ENCODE measurements around the gene DOP1B. TPM values are rescaled to one million over a fixed set of nuclear protein-coding genes. Genes with fewer than 3 reads are reported as not detected.

DOP1B gene
- total RNA-seq, 1 donor from 2014 or later, result 23.1 TPM

DNA sequence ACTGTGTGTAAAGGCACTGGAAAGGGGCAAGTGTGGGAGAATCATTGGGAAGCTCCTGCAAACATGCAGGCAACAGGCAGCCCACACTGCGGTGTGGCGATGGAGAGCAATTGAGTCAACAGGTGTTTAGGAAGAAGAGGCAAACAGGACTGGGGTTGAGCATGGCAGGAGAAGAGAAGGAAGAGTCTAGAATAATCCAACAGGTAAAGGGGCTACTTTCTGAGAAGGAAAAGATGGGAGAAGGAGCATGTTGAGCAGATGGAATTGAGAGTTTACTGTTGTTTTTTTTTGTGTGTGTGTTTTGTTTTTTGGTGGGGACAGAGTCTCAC is 4.2 kb downstream of the DOP1B start:
- Mint-ChIP-seq H3K27me3 (ENCODE audit: low read depth) (no peaks in the 10 kb centered on the region), H3K36me3 (ENCODE audit: low read depth) (peaks cover 7% of the 10 kb centered on the region), H3K4me1 (ENCODE audit: low read depth) (peaks cover 21% of the 10 kb centered on the region), H3K9me3 (ENCODE audit: low read depth) (no peaks in the 10 kb centered on the region), H3K4me3 (ENCODE audit: unreplicated experiment) (no peak overlapping the region), H3K27ac (ENCODE audit: unreplicated experiment) (no peak overlapping the region)
- TF ChIP-seq, protein P1, sequence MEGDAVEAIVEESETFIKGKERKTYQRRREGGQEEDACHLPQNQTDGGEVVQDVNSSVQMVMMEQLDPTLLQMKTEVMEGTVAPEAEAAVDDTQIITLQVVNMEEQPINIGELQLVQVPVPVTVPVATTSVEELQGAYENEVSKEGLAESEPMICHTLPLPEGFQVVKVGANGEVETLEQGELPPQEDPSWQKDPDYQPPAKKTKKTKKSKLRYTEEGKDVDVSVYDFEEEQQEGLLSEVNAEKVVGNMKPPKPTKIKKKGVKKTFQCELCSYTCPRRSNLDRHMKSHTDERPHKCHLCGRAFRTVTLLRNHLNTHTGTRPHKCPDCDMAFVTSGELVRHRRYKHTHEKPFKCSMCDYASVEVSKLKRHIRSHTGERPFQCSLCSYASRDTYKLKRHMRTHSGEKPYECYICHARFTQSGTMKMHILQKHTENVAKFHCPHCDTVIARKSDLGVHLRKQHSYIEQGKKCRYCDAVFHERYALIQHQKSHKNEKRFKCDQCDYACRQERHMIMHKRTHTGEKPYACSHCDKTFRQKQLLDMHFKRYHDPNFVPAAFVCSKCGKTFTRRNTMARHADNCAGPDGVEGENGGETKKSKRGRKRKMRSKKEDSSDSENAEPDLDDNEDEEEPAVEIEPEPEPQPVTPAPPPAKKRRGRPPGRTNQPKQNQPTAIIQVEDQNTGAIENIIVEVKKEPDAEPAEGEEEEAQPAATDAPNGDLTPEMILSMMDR (IDR thresholded peaks at IDR 0.05), result no peak
- no peak for DNase-seq (ENCODE audit: low spot score)

DNA sequence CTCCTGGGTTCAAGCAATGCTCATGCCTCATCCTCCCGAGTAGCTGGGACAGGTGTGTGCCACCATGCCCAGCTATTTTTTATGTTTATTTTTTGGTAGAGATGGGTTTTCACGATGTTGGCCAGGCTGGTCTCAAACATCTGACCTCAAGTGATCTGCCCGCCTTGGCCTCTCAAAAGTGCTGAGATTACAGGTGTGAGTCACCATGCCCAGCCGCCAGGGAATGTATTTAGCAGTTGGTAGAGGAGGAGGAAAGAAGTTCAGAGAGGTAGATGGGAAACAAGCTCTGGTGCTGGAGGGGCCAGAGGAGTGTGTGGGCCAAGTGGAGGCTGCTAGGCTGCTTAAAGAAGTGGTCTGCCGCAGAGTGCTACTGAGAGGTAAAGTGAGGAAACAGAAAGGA is 6.0 kb downstream of the DOP1B start:
- H3K27ac Mint-ChIP-seq (ENCODE audit: unreplicated experiment), result peak overlapping the region; percentile 13
- TF ChIP-seq, protein P1 (IDR thresholded peaks at IDR 0.05), result no peak
- no peak overlapping the region for H3K4me3 Mint-ChIP-seq (ENCODE audit: unreplicated experiment)
- peaks cover 7% of the 10 kb centered on the region for H3K36me3 Mint-ChIP-seq (ENCODE audit: low read depth)
- peaks cover 18% of the 10 kb centered on the region for H3K4me1 Mint-ChIP-seq (ENCODE audit: low read depth)
- DNase-seq (ENCODE audit: low spot score), result no peak
- no peaks in the 10 kb centered on the region for H3K27me3 Mint-ChIP-seq (ENCODE audit: low read depth)
- no peaks in the 10 kb centered on the region for H3K9me3 Mint-ChIP-seq (ENCODE audit: low read depth)

DNA sequence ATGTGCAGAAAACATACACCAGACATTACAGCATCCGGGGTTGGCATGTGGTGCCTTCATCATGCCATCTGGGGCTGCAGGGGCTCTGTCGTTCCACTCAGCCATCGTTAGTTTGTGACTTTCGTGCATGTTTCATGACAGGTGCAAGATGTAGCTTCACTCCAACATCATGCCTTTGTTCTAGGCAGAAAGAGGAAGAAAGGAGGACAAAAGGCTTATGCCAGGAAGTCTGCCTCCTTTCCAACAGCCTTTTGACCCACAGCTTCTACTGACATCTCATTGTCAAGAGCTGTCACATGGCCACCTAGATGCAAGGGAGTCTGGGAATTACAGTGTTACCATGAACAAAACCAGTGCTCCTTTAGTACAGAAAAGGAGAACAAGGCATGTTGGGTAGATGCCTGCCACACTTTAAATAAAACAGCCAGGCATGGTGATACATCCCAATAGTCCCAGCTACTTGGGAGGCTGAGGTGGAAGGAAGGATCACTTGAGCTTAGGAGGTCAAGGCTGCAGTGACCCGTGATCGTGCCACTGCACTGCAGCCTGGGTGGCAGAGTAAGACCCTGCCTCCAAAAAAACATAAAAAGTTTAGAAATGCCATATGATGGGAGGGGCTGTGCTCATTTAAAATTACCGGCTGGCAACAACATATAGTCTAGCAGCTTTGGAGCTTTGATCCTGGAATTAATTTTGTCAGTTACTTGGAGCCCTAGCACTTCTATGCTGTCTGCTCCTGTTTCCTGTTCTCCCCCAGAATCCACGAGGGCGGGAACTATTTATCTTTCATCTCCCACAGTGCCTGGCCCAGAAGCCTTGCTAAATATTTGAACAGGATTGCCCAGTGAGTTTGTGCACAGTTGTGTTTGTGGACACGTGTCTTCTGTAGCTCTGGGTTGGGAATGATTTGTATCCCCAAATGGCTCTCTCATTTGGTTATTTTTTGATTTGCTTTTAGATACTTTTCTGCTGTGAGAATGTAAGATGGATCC is 7.4 kb downstream of the DOP1B start:
- Mint-ChIP-seq H3K4me1 (ENCODE audit: low read depth) (peaks cover 11% of the 10 kb centered on the region), H3K27ac (ENCODE audit: unreplicated experiment) (peak overlapping the region; percentile 42), H3K27me3 (ENCODE audit: low read depth) (no peaks in the 10 kb centered on the region), H3K9me3 (ENCODE audit: low read depth) (no peaks in the 10 kb centered on the region), H3K4me3 (ENCODE audit: unreplicated experiment) (no peak overlapping the region), H3K36me3 (ENCODE audit: low read depth) (peaks cover 11% of the 10 kb centered on the region)
- TF ChIP-seq, protein P1 (IDR thresholded peaks at IDR 0.05), result no peak
- no peak for DNase-seq (ENCODE audit: low spot score)

DNA sequence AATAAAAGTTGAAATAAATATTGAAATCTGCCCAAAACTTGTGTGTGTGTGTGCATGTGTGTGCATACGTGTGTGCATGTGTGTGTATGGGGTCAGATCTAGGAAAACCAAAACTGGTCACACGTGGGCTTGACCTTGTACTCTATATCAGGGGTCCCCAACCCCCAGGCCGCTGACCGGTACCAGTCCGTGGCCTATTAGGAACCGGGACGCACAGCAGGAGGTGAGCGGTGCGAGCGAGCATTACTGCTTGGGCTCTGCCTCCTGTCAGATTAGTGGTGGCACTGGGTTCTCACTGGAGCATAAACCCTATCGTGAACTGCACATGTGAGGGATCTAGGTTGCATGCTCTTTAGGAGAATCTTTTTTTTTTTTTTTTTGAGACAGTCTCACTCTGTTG is 8.7 kb downstream of the DOP1B start:
- H3K27ac Mint-ChIP-seq (ENCODE audit: unreplicated experiment), result no peak overlapping the region
- TF ChIP-seq, protein P1 (IDR thresholded peaks at IDR 0.05), result no peak
- H3K9me3 Mint-ChIP-seq (ENCODE audit: low read depth), result no peaks in the 10 kb centered on the region
- no peak for DNase-seq (ENCODE audit: low spot score)
- peaks cover 13% of the 10 kb centered on the region for H3K36me3 Mint-ChIP-seq (ENCODE audit: low read depth)
- H3K4me1 Mint-ChIP-seq (ENCODE audit: low read depth), result peaks cover 11% of the 10 kb centered on the region
- H3K27me3 Mint-ChIP-seq (ENCODE audit: low read depth), result no peaks in the 10 kb centered on the region
- H3K4me3 Mint-ChIP-seq (ENCODE audit: unreplicated experiment), result no peak overlapping the region

DNA sequence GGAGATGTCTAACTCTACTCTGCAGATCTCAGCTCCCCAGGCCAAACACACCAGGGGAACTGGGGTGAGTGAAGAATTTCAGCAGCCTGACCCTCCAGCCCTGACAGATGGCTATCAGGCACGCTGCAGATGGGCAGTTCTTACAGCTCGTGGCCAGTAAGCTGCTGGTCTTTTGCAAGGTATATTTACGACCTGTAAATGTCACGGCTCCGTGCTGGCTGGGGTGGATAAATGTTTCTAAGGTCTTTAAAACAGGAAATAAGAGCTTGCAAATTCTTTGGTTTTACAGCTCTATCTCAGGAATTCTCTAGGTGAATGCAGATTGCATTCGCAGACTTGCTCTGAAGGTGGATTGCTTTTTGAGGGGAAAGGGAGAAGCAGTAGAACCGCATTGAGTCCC is 10.1 kb downstream of the DOP1B start:
- H3K27ac Mint-ChIP-seq (ENCODE audit: unreplicated experiment), result no peak overlapping the region
- H3K9me3 Mint-ChIP-seq (ENCODE audit: low read depth), result no peaks in the 10 kb centered on the region
- peaks cover 10% of the 10 kb centered on the region for H3K36me3 Mint-ChIP-seq (ENCODE audit: low read depth)
- H3K4me1 Mint-ChIP-seq (ENCODE audit: low read depth), result peaks cover 10% of the 10 kb centered on the region
- DNase-seq (ENCODE audit: low spot score), result peak; percentile 21
- H3K4me3 Mint-ChIP-seq (ENCODE audit: unreplicated experiment), result no peak overlapping the region
- TF ChIP-seq, protein P1 (IDR thresholded peaks at IDR 0.05), result no peak
- H3K27me3 Mint-ChIP-seq (ENCODE audit: low read depth), result no peaks in the 10 kb centered on the region

Data from chondrocyte (in vitro differentiated cells).